Fibroblast of pulmonary artery (primary cell): ENCODE data around the gene RHOF.

Experiments
- DNase-seq: peaks from one replicate; pipeline ENCODE4 v3.0.0-alpha.2; 2010; ENCODE audit warnings: low read depth
- H3K4me3 ChIP-seq: replicated peaks from 2 replicates; pipeline ENCODE4 v1.5.1; 2011; ENCODE audit warnings: low read depth, mild to moderate bottlenecking, control low read depth, low read length, moderate library complexity
- CTCF ChIP-seq: IDR thresholded peaks from 2 replicates; pipeline ENCODE4 v1.5.1; 2011; ENCODE audit warnings: mild to moderate bottlenecking, control low read depth, low read length, inconsistent platforms; ENCODE audit errors: missing control alignments

Gene RHOF

GRCh38 chr12:121826318-121827150 lies 33.0 kb upstream of the RHOF start:
- TF ChIP-seq CTCF, result no peak
- DNase-seq, result no peak
- H3K4me3 ChIP-seq, result no peak overlapping the region

GRCh38 chr12:121825041-121825523 lies 31.6 kb upstream of the RHOF start:
- no peak for DNase-seq
- H3K4me3 ChIP-seq, result no peak overlapping the region
- TF ChIP-seq CTCF, result no peak

- H3K4me3 ChIP-seq, result no peak overlapping the region
- no peak for TF ChIP-seq CTCF
- no peak for DNase-seq
These were observed 30.2 kb upstream of the RHOF start for GRCh38 chr12:121823727-121824115.

- DNase-seq, result no peak
- TF ChIP-seq CTCF, result no peak
- no peak overlapping the region for H3K4me3 ChIP-seq
These were observed 29.7 kb upstream of the RHOF start for GRCh38 chr12:121823101-121823726.

- no peak overlapping the region for H3K4me3 ChIP-seq
- DNase-seq, result no peak
- no peak for TF ChIP-seq CTCF
These were observed 29.1 kb upstream of the RHOF start for GRCh38 chr12:121822393-121823100.

GRCh38 chr12:121820056-121820455 lies 26.6 kb upstream of the RHOF start:
- TF ChIP-seq CTCF, result no peak
- no peak for DNase-seq

More at GRCh38 chr12:121820056-121820455, 26.6 kb upstream of the RHOF start:
- no peak overlapping the region for H3K4me3 ChIP-seq
